ENCODE measurements around the gene HOXD9. TPM values are rescaled to one million over a fixed set of nuclear protein-coding genes. Genes with fewer than 3 reads are reported as not detected.

HOXD9 gene
- total RNA-seq, 1 donor from 2014 or later = 12.5 TPM

DNA sequence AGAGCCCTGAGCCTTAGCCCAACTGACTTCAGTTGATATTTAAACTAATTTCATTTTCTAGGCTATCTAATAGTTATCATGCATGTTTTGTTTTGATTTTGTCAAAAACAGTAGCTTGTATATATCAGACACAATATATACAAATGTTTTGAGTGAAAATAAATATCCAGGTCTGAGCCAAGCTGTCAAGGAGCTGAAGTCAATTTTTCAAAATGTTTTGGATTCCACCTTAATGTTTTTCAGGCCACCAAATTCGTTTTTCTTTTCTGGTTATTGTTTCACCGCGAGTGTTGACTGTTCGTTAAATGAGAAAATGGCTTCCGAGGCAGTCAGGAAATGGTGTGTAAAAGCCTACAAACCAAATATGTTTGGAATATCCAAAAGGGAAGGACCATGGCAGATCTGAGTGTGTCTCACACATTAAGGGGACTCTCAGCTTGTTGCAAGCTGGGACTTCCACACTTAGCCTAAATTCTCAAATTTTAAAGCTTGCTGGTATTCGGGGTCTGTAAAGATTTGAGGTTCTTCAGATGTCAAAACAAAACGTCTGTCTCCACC, 20.1 kb upstream of the HOXD9 start:
- no peak for DNase-seq (ENCODE audit: extremely low spot score in 2 of 2)
- no peaks in the 10 kb centered on the region for H3K27me3 ChIP-seq

DNA sequence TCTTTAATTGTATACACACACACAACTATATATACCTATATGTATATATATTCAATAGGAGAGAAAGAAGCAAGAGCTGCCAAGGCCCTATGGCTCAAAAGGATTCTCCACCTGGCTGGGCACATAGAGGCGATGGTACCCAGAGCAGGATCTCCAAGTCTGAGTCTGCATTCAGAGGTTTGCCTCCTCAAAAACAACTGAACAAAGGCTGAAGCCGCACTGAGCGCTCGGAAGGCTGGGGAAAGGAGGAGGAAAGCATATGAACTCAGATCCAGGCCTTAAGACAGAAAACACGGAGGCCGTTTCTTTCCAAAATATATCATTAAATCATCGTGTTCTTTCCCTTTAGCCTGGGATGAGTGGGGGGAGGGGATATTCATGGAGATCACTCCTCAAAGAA, 19.3 kb upstream of the HOXD9 start:
- no peaks in the 10 kb centered on the region for H3K27me3 ChIP-seq

More for the DNA sequence above, 20.1 kb upstream of the HOXD9 start:
- Histone ChIP-seq H3K27ac (peak overlapping the region; percentile 82), H3K4me3 (no peak overlapping the region), H3K9me3 (no peaks in the 10 kb centered on the region), H3K36me3 (no peaks in the 10 kb centered on the region), H3K4me1 (peaks cover 63% of the 10 kb centered on the region)
- no peak for TF ChIP-seq POLR2A (IDR thresholded peaks at IDR 0.05)
- TF ChIP-seq, protein P1, sequence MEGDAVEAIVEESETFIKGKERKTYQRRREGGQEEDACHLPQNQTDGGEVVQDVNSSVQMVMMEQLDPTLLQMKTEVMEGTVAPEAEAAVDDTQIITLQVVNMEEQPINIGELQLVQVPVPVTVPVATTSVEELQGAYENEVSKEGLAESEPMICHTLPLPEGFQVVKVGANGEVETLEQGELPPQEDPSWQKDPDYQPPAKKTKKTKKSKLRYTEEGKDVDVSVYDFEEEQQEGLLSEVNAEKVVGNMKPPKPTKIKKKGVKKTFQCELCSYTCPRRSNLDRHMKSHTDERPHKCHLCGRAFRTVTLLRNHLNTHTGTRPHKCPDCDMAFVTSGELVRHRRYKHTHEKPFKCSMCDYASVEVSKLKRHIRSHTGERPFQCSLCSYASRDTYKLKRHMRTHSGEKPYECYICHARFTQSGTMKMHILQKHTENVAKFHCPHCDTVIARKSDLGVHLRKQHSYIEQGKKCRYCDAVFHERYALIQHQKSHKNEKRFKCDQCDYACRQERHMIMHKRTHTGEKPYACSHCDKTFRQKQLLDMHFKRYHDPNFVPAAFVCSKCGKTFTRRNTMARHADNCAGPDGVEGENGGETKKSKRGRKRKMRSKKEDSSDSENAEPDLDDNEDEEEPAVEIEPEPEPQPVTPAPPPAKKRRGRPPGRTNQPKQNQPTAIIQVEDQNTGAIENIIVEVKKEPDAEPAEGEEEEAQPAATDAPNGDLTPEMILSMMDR (IDR thresholded peaks at IDR 0.05) = no peak
- no peak for TF ChIP-seq POLR2AphosphoS5 (IDR thresholded peaks at IDR 0.05; ENCODE audit: insufficient read depth in 1 of 2, low read depth in 1 of 2)
- intact Hi-C loops (cut with DNase I) = no loop called here

DNA sequence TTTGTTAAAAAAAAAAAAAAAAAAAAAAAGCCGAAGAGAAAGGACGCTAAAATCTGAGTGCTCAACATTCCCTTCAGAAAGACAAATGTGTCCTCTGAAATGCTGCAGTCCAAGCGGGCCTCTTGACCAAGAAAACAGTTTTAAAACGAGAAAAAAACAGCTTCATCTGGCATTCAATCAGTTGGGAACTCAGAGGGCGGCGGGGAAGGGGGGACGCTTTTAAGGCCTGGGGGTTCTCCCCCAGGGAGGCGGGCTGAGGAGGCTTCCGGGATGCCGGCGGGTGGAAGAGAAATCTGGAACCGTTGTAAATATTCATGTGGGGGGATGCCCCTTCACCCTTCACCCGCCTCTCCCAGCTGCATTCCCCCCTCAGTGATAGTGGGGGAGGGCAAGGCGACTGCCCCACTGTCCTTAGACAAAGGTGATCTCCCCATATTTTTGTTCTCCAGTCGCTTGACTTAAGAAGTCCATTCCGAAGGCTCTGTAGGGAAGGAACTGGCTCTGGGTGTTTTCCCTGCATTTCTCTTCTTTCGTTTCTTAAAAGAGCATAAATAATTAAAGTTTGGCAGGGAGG, 18.7 kb upstream of the HOXD9 start:
- peak in 1 of 2 donors; percentile 53 for TF ChIP-seq POLR2AphosphoS5 (IDR thresholded peaks at IDR 0.05; ENCODE audit: insufficient read depth in 1 of 2, low read depth in 1 of 2)
- no peak for TF ChIP-seq POLR2A (IDR thresholded peaks at IDR 0.05)
- TF ChIP-seq, protein P1 (IDR thresholded peaks at IDR 0.05) = no peak
- Histone ChIP-seq H3K27me3 (no peaks in the 10 kb centered on the region), H3K27ac (peak overlapping the region; percentile 82), H3K36me3 (no peaks in the 10 kb centered on the region), H3K4me1 (peaks cover 59% of the 10 kb centered on the region), H3K9me3 (no peaks in the 10 kb centered on the region), H3K4me3 (peak overlapping the region; percentile 54 to 59)
- intact Hi-C loops (cut with DNase I) = no loop called here
- DNase-seq (ENCODE audit: extremely low spot score in 2 of 2) = no peak

More for the DNA sequence above, 19.3 kb upstream of the HOXD9 start:
- Histone ChIP-seq H3K4me1 (peaks cover 58% of the 10 kb centered on the region), H3K27ac (peak overlapping the region; percentile 82), H3K4me3 (peak overlapping the region; percentile 21 to 54), H3K9me3 (no peaks in the 10 kb centered on the region), H3K36me3 (no peaks in the 10 kb centered on the region)
- intact Hi-C loops (cut with DNase I) = no loop called here
- no peak for DNase-seq (ENCODE audit: extremely low spot score in 2 of 2)
- TF ChIP-seq, protein P1 (IDR thresholded peaks at IDR 0.05) = no peak
- no peak for TF ChIP-seq POLR2AphosphoS5 (IDR thresholded peaks at IDR 0.05; ENCODE audit: insufficient read depth in 1 of 2, low read depth in 1 of 2)
- no peak for TF ChIP-seq POLR2A (IDR thresholded peaks at IDR 0.05)

DNA sequence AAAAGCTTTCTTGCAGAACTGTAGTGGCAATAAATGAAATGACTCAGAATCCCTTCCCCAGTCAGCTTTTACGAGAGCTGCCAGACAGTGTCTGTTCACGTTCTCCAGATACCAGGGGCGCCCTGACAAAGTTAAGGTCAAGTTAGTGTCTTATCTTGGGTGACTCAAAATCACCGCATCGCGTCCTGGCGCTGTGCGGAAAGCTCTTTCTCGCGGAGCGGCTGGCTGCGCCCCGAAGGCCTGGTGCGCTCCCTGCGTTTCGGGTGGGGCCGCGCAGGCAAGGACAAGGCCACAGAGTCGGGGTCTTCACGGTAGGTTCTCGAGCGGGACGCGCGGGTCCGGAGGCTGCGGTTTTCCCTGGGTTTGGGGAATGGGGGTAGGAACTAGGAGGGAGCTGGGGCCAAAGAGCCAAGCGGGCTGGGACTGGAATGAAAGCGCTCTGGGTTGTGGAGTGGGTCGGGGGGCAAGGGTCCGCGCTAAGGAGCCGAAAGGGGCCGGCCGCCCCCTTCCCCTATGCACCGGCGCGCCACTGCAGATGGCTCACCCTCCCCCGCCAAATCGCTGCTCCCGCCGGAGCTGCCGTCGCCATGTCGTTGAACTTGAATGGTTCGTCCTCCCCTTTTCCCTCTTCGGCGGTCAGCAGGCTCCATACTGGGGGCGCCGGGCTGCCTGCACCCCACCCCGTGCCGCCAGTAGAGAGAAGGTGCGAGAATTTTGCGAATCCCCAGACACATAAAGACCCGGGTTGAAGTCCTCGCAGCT, 18.0 kb upstream of the HOXD9 start:
- H3K4me1 ChIP-seq = peaks cover 66% of the 10 kb centered on the region
- no peak for DNase-seq (ENCODE audit: extremely low spot score in 2 of 2)

More for the DNA sequence above, 18.0 kb upstream of the HOXD9 start:
- Histone ChIP-seq H3K27me3 (no peaks in the 10 kb centered on the region), H3K4me3 (peak overlapping the region; percentile 54 to 59), H3K36me3 (no peaks in the 10 kb centered on the region), H3K9me3 (no peaks in the 10 kb centered on the region), H3K27ac (peak overlapping the region; percentile 82)
- intact Hi-C loops (cut with DNase I) = no loop called here
- TF ChIP-seq POLR2A (IDR thresholded peaks at IDR 0.05) (peak in 1 of 2 donors; percentile 29), POLR2AphosphoS5 (IDR thresholded peaks at IDR 0.05; ENCODE audit: insufficient read depth in 1 of 2, low read depth in 1 of 2) (peak in 1 of 2 donors; percentile 66)
- TF ChIP-seq, protein P1 (IDR thresholded peaks at IDR 0.05) = no peak
